ENCODE measurements around the gene TMIE. TPM values are rescaled to one million over a fixed set of nuclear protein-coding genes. Genes with fewer than 3 reads are reported as not detected.

Gene TMIE
- total and polyA plus RNA-seq, 2 of the 8 experiments (the other 6 are each of a cell fraction or from before 2014, with no cell fraction given), result 0.45 to 0.67 TPM

- TF ChIP-seq E2F6 (IDR thresholded peaks at IDR 0.05) (no peak), RBBP5 (IDR thresholded peaks at IDR 0.05; ENCODE audit: borderline replicate concordance, low read depth, low read length) (no peak)
Observed at GRCh38 chr3:46666453-46666845, 34.7 kb upstream of the TMIE start (continued).
